Measurements from ENCODE around the gene PLGLB2.
"Not testable (repeated sequence)": the region's sequence is repeated elsewhere in the genome, so short reads cannot be mapped to it uniquely, and the experiment has no call there.

Gene PLGLB2

GRCh38 chr2:87747791-87748190, at the start of gene PLGLB2:
TSS of gene PLGLB2 (plus strand) at chr2:87748087. CDS start at chr2:87748154, 67 bp downstream.
- not testable (repeated sequence) for DNase-seq (ENCODE audit: low read depth in 2 of 2)

GRCh38 chr2:87704572-87705323, 43.1 kb upstream of the PLGLB2 start:
- not testable (repeated sequence) for DNase-seq (ENCODE audit: low read depth in 2 of 2)

- not testable (repeated sequence) for DNase-seq (ENCODE audit: low read depth in 2 of 2)
Observed at GRCh38 chr2:87708368-87708767, 39.5 kb upstream of the PLGLB2 start.

GRCh38 chr2:87727940-87728599, 19.8 kb upstream of the PLGLB2 start:
- not testable (repeated sequence) for DNase-seq (ENCODE audit: low read depth in 2 of 2)

- not testable (repeated sequence) for DNase-seq (ENCODE audit: low read depth in 2 of 2)
Observed at GRCh38 chr2:87740928-87741327, 7.0 kb upstream of the PLGLB2 start.

- DNase-seq (ENCODE audit: low read depth in 2 of 2) = not testable (repeated sequence)
Observed at GRCh38 chr2:87742393-87743108, 5.3 kb upstream of the PLGLB2 start.

- not testable (repeated sequence) for DNase-seq (ENCODE audit: low read depth in 2 of 2)
Observed at GRCh38 chr2:87743638-87744037, 4.2 kb upstream of the PLGLB2 start.

- DNase-seq (ENCODE audit: low read depth in 2 of 2) = not testable (repeated sequence)
Observed at GRCh38 chr2:87745353-87745951, 2.4 kb upstream of the PLGLB2 start.

- not testable (repeated sequence) for DNase-seq (ENCODE audit: low read depth in 2 of 2)
Observed at GRCh38 chr2:87748524-87748923, 637 bp downstream of the PLGLB2 start.

- DNase-seq (ENCODE audit: low read depth in 2 of 2) = not testable (repeated sequence)
Observed at GRCh38 chr2:87750560-87750959, 2.7 kb downstream of the PLGLB2 start.

- DNase-seq (ENCODE audit: low read depth in 2 of 2) = not testable (repeated sequence)
Observed at GRCh38 chr2:87754759-87755158, 6.9 kb downstream of the PLGLB2 start.
